CD4-positive, CD25-positive, alpha-beta regulatory T cell (primary cell): Measurements from ENCODE around the gene TUBB1. TPM values are rescaled to one million over a fixed set of nuclear protein-coding genes. Genes with fewer than 3 reads are reported as not detected.

ENCODE experiments used
- ATAC-seq, 2 donors: fragments of 150-1000 bp; cut with Tn5 transposase; one replicate each; pipeline ENCODE4 v1.10.0; 2021; ENCODE audit warnings: low read depth in 2 of 2, moderate number of reproducible peaks in 2 of 2, moderate library complexity in 1 of 2
- DNase-seq, 3 donors: peaks; one replicate each; pipeline versions ENCODE4 v3.0.0 to v3.0.0-alpha.2; 2012 to 2022; ENCODE audit warnings: mixed read lengths in 1 of 3
- H3K27ac ChIP-seq: one replicate; pipeline ENCODE4 v1.7.0; 2013; ENCODE audit warnings: mild to moderate bottlenecking, low read length; ENCODE audit not compliant: insufficient read depth, poor library complexity, severe bottlenecking
- H3K27me3 ChIP-seq: one replicate; pipeline ENCODE4 v1.7.0; 2013; ENCODE audit warnings: low read length; ENCODE audit not compliant: control insufficient read depth, insufficient read depth
- H3K36me3 ChIP-seq: one replicate; pipeline ENCODE4 v1.7.0; 2013; ENCODE audit warnings: mild to moderate bottlenecking, low read length, moderate library complexity; ENCODE audit not compliant: control insufficient read depth, insufficient read depth
- H3K4me1 ChIP-seq: 2 replicates; pipeline ENCODE4 v1.7.0; 2013; ENCODE audit warnings: mild to moderate bottlenecking, low read length; ENCODE audit not compliant: insufficient read depth, control insufficient read depth, poor library complexity, severe bottlenecking
- H3K4me3 ChIP-seq: one replicate; pipeline ENCODE4 v1.7.0; 2013; ENCODE audit warnings: low read depth, mild to moderate bottlenecking, low read length, moderate library complexity
- H3K9me3 ChIP-seq, 2 experiments: 1 replicate in 1 of 2; 2 replicates in 1 of 2; pipeline ENCODE4 v1.7.0; 2013; ENCODE audit warnings: low read length in 2 of 2, mild to moderate bottlenecking in 1 of 2, moderate library complexity in 1 of 2; ENCODE audit not compliant: control insufficient read depth in 2 of 2
- H3K27ac Mint-ChIP-seq, 3 donors: one replicate each; pipeline ENCODE4 v1.8.0; 2020 to 2022; ENCODE audit warnings: mild to moderate bottlenecking in 3 of 3, mixed read lengths in 3 of 3, moderate library complexity in 2 of 3
- H3K27me3 Mint-ChIP-seq: one replicate; pipeline ENCODE4 v1.8.0; 2022; ENCODE audit warnings: mild to moderate bottlenecking, mixed read lengths
- H3K36me3 Mint-ChIP-seq: one replicate; pipeline ENCODE4 v1.8.0; 2020; ENCODE audit warnings: mixed read lengths
- H3K4me1 Mint-ChIP-seq, 4 donors: one replicate each; pipeline ENCODE4 v1.8.0; 2020 to 2022; ENCODE audit warnings: mixed read lengths in 4 of 4, mild to moderate bottlenecking in 1 of 4
- H3K4me3 Mint-ChIP-seq, 4 donors: one replicate each; pipeline ENCODE4 v1.8.0; 2020 to 2022; ENCODE audit warnings: mild to moderate bottlenecking in 4 of 4, mixed read lengths in 4 of 4, moderate library complexity in 3 of 4
- H3K9me3 Mint-ChIP-seq, 7 donors: one replicate each; pipeline ENCODE4 v1.8.0; 2020 to 2022; ENCODE audit warnings: mixed read lengths in 7 of 7, mild to moderate bottlenecking in 3 of 7, moderate library complexity in 2 of 7
- polyA plus RNA-seq, 4 donors: library from polyadenylated mRNA; unstranded; fragments of 300-500 nt; fragmentation: Illumina TruSeq; gene quantifications; one replicate each; pipeline ENCODE4 v1.2.3, GENCODE V29; 2021
- total RNA-seq: library from RNA; stranded (reverse); gene quantifications from one replicate; pipeline ENCODE4 v1.2.3, GENCODE V29; 2022

Gene TUBB1
- total and polyA plus RNA-seq, 5 donors from 2014 or later, result 0.07 to 31.7 (median 0.14) TPM

- Mint-ChIP-seq H3K27me3 (no peaks in the 10 kb centered on the region), H3K27ac (peak overlapping the region in 2 of 3 donors; percentile 75 to 92), H3K4me1 (peaks cover 34 to 53% (median 47%) of the 10 kb centered on the region in 4 donors), H3K36me3 (peaks cover 13% of the 10 kb centered on the region), H3K4me3 (peak overlapping the region; percentile 92 to 96 (median 94)), H3K9me3 (no peaks in the 10 kb centered on the region)
- Histone ChIP-seq H3K27ac (peak overlapping the region; percentile 84), H3K4me1 (peaks cover 43% of the 10 kb centered on the region), H3K9me3 (no peaks in the 10 kb centered on the region), H3K36me3 (peaks cover 5% of the 10 kb centered on the region), H3K27me3 (no peaks in the 10 kb centered on the region), H3K4me3 (peak overlapping the region; percentile 38)
- ATAC-seq (peak; percentile 97 to 98), DNase-seq (peak; percentile 93 to 95 (median 94))
Observed at GRCh38 chr20:59042796-59043631, 23.8 kb downstream of the TUBB1 start.

DNA sequence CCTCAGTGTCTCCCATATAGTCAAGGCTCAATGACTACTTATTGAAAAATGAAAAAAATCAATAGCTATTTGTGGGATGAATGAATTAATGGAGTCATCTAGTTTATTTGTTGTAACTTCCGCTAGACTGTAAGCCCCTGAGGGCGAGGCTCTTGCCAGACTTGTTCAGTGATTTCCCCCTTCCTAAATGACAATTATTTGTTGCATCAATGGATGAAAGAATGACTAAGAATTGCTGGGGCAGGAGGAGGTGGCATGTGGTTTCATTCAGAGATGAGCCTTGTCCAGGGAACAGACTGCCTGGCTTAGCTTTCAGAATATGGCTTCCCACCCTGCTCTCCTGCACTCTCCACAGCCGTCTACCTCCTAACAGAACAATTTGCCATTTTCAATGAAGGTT lies 24.5 kb downstream of the TUBB1 start:
- Mint-ChIP-seq H3K27me3 (no peaks in the 10 kb centered on the region), H3K4me1 (peaks cover 37 to 54% (median 45%) of the 10 kb centered on the region in 4 donors), H3K4me3 (peak overlapping the region; percentile 80 to 96 (median 94)), H3K9me3 (no peaks in the 10 kb centered on the region), H3K36me3 (peaks cover 12% of the 10 kb centered on the region), H3K27ac (peak overlapping the region in 2 of 3 donors; percentile 60 to 75)
- H3K27ac ChIP-seq, result peak overlapping the region; percentile 84
- ATAC-seq, result no peak
- H3K36me3 ChIP-seq, result peaks cover 3% of the 10 kb centered on the region
- peaks cover 43% of the 10 kb centered on the region for H3K4me1 ChIP-seq
- no peaks in the 10 kb centered on the region for H3K9me3 ChIP-seq
- no peak for DNase-seq
- no peaks in the 10 kb centered on the region for H3K27me3 ChIP-seq
- peak overlapping the region; percentile 38 for H3K4me3 ChIP-seq

- Histone ChIP-seq H3K9me3 (no peaks in the 10 kb centered on the region), H3K4me3 (no peak overlapping the region), H3K4me1 (peaks cover 37% of the 10 kb centered on the region), H3K27me3 (no peaks in the 10 kb centered on the region), H3K27ac (no peak overlapping the region), H3K36me3 (peaks cover 3% of the 10 kb centered on the region)
- Mint-ChIP-seq H3K27me3 (no peaks in the 10 kb centered on the region), H3K36me3 (peaks cover 12% of the 10 kb centered on the region), H3K27ac (peak overlapping the region in 1 of 3 donors; percentile 75), H3K4me3 (peak overlapping the region in 1 of 4 donors; percentile 96), H3K9me3 (no peaks in the 10 kb centered on the region), H3K4me1 (peaks cover 31 to 48% (median 40%) of the 10 kb centered on the region in 4 donors)
- DNase-seq (no peak), ATAC-seq (no peak)
Observed at GRCh38 chr20:59044295-59044694, 25.1 kb downstream of the TUBB1 start.

GRCh38 chr20:59044796-59045195 lies 25.6 kb downstream of the TUBB1 start:
- no peak overlapping the region for H3K4me3 ChIP-seq
- Mint-ChIP-seq H3K36me3 (peaks cover 12% of the 10 kb centered on the region), H3K4me3 (peak overlapping the region in 1 of 4 donors; percentile 96), H3K9me3 (no peaks in the 10 kb centered on the region), H3K4me1 (peaks cover 26 to 43% (median 37%) of the 10 kb centered on the region in 4 donors), H3K27me3 (no peaks in the 10 kb centered on the region), H3K27ac (no peak overlapping the region)
- DNase-seq (no peak), ATAC-seq (no peak)
- H3K27me3 ChIP-seq, result no peaks in the 10 kb centered on the region
- no peak overlapping the region for H3K27ac ChIP-seq
- H3K4me1 ChIP-seq, result peaks cover 32% of the 10 kb centered on the region
- no peaks in the 10 kb centered on the region for H3K9me3 ChIP-seq
- peaks cover 2% of the 10 kb centered on the region for H3K36me3 ChIP-seq

GRCh38 chr20:59046862-59047261 lies 27.6 kb downstream of the TUBB1 start:
- no peaks in the 10 kb centered on the region for H3K9me3 Mint-ChIP-seq
- H3K36me3 Mint-ChIP-seq, result no peaks in the 10 kb centered on the region
- H3K4me3 Mint-ChIP-seq, result no peak overlapping the region
- Histone ChIP-seq H3K4me1 (peaks cover 12% of the 10 kb centered on the region), H3K9me3 (no peaks in the 10 kb centered on the region), H3K27me3 (peaks cover 4% of the 10 kb centered on the region), H3K36me3 (no peaks in the 10 kb centered on the region), H3K4me3 (no peak overlapping the region), H3K27ac (no peak overlapping the region)
- H3K27me3 Mint-ChIP-seq, result peaks cover 12% of the 10 kb centered on the region
- H3K27ac Mint-ChIP-seq, result peak overlapping the region in 1 of 3 donors; percentile 27
- no peak for DNase-seq
- no peak for ATAC-seq
- H3K4me1 Mint-ChIP-seq, result peaks cover 11 to 23% (median 18%) of the 10 kb centered on the region in 4 donors

GRCh38 chr20:59047938-59048680 lies 28.9 kb downstream of the TUBB1 start:
- ATAC-seq, result no peak
- H3K27ac Mint-ChIP-seq, result peak overlapping the region in 1 of 3 donors; percentile 23

DNA sequence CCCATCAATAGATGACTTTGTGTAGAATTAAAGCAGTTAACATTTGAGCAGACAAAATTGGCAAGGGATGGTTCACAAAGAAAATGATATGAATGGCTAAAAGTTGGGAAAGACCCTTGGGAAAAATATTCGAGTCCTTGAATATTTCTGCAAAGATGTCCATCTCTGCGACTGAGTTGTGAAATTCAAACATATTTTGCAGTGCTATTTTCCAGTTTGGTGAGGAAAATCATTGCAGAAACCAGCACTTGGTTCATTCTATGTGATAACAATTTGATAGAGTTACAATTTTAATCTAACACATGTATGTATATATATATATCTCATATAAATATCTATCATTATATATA lies 29.4 kb downstream of the TUBB1 start:
- no peak for DNase-seq
- peaks cover 30% of the 10 kb centered on the region for H3K27me3 Mint-ChIP-seq
- peaks cover 8 to 14% (median 12%) of the 10 kb centered on the region in 4 donors for H3K4me1 Mint-ChIP-seq

More at GRCh38 chr20:59047938-59048680, 28.9 kb downstream of the TUBB1 start:
- no peaks in the 10 kb centered on the region for H3K36me3 ChIP-seq
- Mint-ChIP-seq H3K9me3 (no peaks in the 10 kb centered on the region), H3K27me3 (peaks cover 25% of the 10 kb centered on the region), H3K4me1 (peaks cover 11 to 19% (median 16%) of the 10 kb centered on the region in 4 donors), H3K4me3 (peak overlapping the region in 2 of 4 donors; percentile 1 to 8), H3K36me3 (no peaks in the 10 kb centered on the region)
- peaks cover 2% of the 10 kb centered on the region for H3K4me1 ChIP-seq
- H3K27ac ChIP-seq, result no peak overlapping the region
- H3K27me3 ChIP-seq, result peaks cover 4% of the 10 kb centered on the region
- DNase-seq, result no peak
- H3K9me3 ChIP-seq, result no peaks in the 10 kb centered on the region
- no peak overlapping the region for H3K4me3 ChIP-seq

More for the DNA sequence above, 29.4 kb downstream of the TUBB1 start:
- H3K4me3 Mint-ChIP-seq, result no peak overlapping the region
- no peaks in the 10 kb centered on the region for H3K36me3 Mint-ChIP-seq
- Histone ChIP-seq H3K36me3 (no peaks in the 10 kb centered on the region), H3K27me3 (peaks cover 8% of the 10 kb centered on the region), H3K27ac (no peak overlapping the region), H3K4me1 (no peaks in the 10 kb centered on the region), H3K9me3 (no peaks in the 10 kb centered on the region), H3K4me3 (no peak overlapping the region)
- no peaks in the 10 kb centered on the region for H3K9me3 Mint-ChIP-seq
- no peak for ATAC-seq
- H3K27ac Mint-ChIP-seq, result no peak overlapping the region
